Mesenchymal stem cell (in vitro differentiated cells and primary cell): Measurements from ENCODE around the gene DHRS1.
A peak's percentile ranks its signal among the peaks of the same experiment; 100 is the strongest.

Experiments used
- DNase-seq: peaks from one replicate; pipeline ENCODE4 v3.0.0-alpha.2; 2013
- H2AFZ ChIP-seq: one replicate; pipeline ENCODE4 v1.6.1; 2013; ENCODE audit warnings: low read depth, mild to moderate bottlenecking, control low read depth, inconsistent platforms, low read length, moderate library complexity
- H2AK5ac ChIP-seq: 2 replicates; pipeline ENCODE4 v1.6.1; 2013; ENCODE audit warnings: low read length, moderate library complexity, mild to moderate bottlenecking, inconsistent platforms; ENCODE audit not compliant: severe bottlenecking
- H2BK120ac ChIP-seq: one replicate; pipeline ENCODE4 v1.6.1; 2013; ENCODE audit warnings: low read depth, mild to moderate bottlenecking, inconsistent platforms, low read length, moderate library complexity
- H2BK12ac ChIP-seq, 2 experiments: one replicate each; pipeline ENCODE4 v1.6.1; 2013; ENCODE audit warnings: inconsistent platforms in 2 of 2, low read length in 2 of 2, mild to moderate bottlenecking in 2 of 2, moderate library complexity in 2 of 2, control low read depth in 1 of 2
- H2BK15ac ChIP-seq: one replicate; pipeline ENCODE4 v1.6.1; 2013; ENCODE audit warnings: mild to moderate bottlenecking, low read depth, inconsistent platforms; ENCODE audit not compliant: poor library complexity, severe bottlenecking
- H2BK5ac ChIP-seq: 2 replicates; pipeline ENCODE4 v1.6.1; 2013; ENCODE audit warnings: low read depth, mild to moderate bottlenecking, low read length, control low read depth, inconsistent platforms; ENCODE audit not compliant: poor library complexity, severe bottlenecking
- H3K14ac ChIP-seq, 2 experiments: one replicate each; pipeline ENCODE4 v1.6.1; 2013; ENCODE audit warnings: inconsistent platforms in 2 of 2, low read length in 2 of 2, control low read depth in 1 of 2, mild to moderate bottlenecking in 1 of 2, moderate library complexity in 1 of 2
- H3K18ac ChIP-seq, 2 experiments: one replicate each; pipeline ENCODE4 v1.6.1; 2013; ENCODE audit warnings: inconsistent platforms in 2 of 2, low read length in 2 of 2, control low read depth in 1 of 2, low read depth in 1 of 2, mild to moderate bottlenecking in 1 of 2
- H3K23ac ChIP-seq, 2 experiments: one replicate each; pipeline ENCODE4 v1.6.1; 2013; ENCODE audit warnings: inconsistent platforms in 2 of 2, low read length in 2 of 2, mild to moderate bottlenecking in 2 of 2, moderate library complexity in 2 of 2, control low read depth in 1 of 2
- H3K27ac ChIP-seq: 2 replicates; pipeline ENCODE4 v1.5.1; 2013; ENCODE audit warnings: mild to moderate bottlenecking, moderate library complexity, low read length, control low read depth, inconsistent platforms; ENCODE audit not compliant: poor library complexity, severe bottlenecking
- H3K27me3 ChIP-seq, 2 experiments: 2 replicates each; pipeline versions ENCODE4 v1.6.1 to v1.7.0; 2013; ENCODE audit warnings: low read length in 2 of 2, mild to moderate bottlenecking in 2 of 2, moderate library complexity in 2 of 2, control low read depth in 1 of 2, inconsistent platforms in 1 of 2; ENCODE audit not compliant: control insufficient read depth in 1 of 2, insufficient read depth in 1 of 2
- H3K36me3 ChIP-seq, 2 experiments: 2 replicates each; pipeline versions ENCODE4 v1.6.1 to v1.7.0; 2013; ENCODE audit warnings: low read length in 2 of 2, control low read depth in 1 of 2, inconsistent platforms in 1 of 2, low read depth in 1 of 2, mild to moderate bottlenecking in 1 of 2; ENCODE audit not compliant: insufficient read depth in 2 of 2, control insufficient read depth in 1 of 2
- H3K4ac ChIP-seq, 2 experiments: one replicate each; pipeline ENCODE4 v1.6.1; 2013; ENCODE audit warnings: inconsistent platforms in 2 of 2, low read length in 2 of 2, mild to moderate bottlenecking in 2 of 2, moderate library complexity in 2 of 2, control low read depth in 1 of 2, low read depth in 1 of 2
- H3K4me1 ChIP-seq: 2 replicates; pipeline ENCODE4 v1.6.1; 2013; ENCODE audit warnings: low read depth, low read length, control low read depth; ENCODE audit not compliant: control insufficient read depth, insufficient read depth
- H3K4me2 ChIP-seq: 2 replicates; pipeline ENCODE4 v1.6.1; 2013; ENCODE audit warnings: low read length, mild to moderate bottlenecking, inconsistent platforms; ENCODE audit not compliant: poor library complexity, severe bottlenecking
- H3K4me3 ChIP-seq, 2 experiments: 2 replicates each; pipeline versions ENCODE4 v1.5.1 to v1.7.0; 2013; ENCODE audit warnings: low read length in 2 of 2, mild to moderate bottlenecking in 2 of 2, control low read depth in 1 of 2, low read depth in 1 of 2; ENCODE audit not compliant: insufficient read depth in 1 of 2
- H3K79me1 ChIP-seq: replicated peaks from 2 replicates; pipeline ENCODE4 v1.6.1; 2013; ENCODE audit warnings: mild to moderate bottlenecking, control low read depth, low read length, inconsistent platforms; ENCODE audit not compliant: poor library complexity, severe bottlenecking
- H3K9ac ChIP-seq: 2 replicates; pipeline ENCODE4 v1.7.0; 2013; ENCODE audit warnings: mild to moderate bottlenecking, low read length, moderate library complexity
- H3K9me3 ChIP-seq: 2 replicates; pipeline ENCODE4 v1.7.0; 2013; ENCODE audit warnings: mild to moderate bottlenecking, low read length; ENCODE audit not compliant: control insufficient read depth
- H4K8ac ChIP-seq: one replicate; pipeline ENCODE4 v1.6.1; 2013; ENCODE audit warnings: inconsistent platforms, mild to moderate bottlenecking, low read length, moderate library complexity
- H4K91ac ChIP-seq: one replicate; pipeline ENCODE4 v1.6.1; 2013; ENCODE audit warnings: mild to moderate bottlenecking, low read length, inconsistent platforms
- WGBS: methylation state at CpG from one replicate; pipeline ENCODE4 v1.1.7; 2013; ENCODE audit warnings: mixed read lengths; 5-methylcytosine and 5-hydroxymethylcytosine counted together

Gene DHRS1

DNA sequence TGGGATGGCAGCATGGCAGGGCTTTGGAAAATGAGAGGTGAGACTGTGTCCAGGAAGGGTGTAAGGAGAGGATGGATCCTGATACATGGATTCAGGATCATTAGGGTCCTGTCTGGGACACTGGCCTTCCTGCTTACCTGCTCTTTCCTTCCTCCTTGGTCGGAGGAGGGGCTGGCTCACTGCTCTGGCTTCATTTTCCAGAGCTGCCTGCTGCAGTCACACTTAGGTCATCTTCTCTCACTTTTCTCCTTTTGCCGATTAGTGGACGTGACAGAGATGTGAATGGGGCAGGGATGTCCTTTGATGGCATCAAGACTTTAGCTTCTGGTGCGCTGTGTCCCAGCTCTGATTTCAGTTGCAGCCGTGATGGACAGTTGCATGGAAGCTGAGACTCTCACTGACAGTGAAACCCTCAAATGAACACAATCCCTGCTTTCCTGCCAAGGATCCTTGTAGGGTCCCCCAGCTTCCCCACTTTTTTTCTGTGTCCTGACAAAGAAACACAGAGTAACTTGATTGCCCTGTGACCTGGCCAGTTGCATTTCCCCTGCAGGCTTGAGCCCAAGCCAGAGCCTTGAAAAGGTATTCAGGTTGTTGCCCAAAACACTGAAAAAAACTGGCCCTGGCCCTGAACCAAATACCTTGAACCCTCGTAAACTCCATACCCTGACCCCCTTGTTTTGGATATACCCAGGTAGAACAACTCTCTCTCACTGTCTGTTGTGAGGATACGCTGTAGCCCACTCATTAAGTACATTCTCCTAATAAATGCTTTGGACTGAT lies 9.0 kb upstream of the DHRS1 start:
- no peak overlapping the region for H3K4ac ChIP-seq

DNA sequence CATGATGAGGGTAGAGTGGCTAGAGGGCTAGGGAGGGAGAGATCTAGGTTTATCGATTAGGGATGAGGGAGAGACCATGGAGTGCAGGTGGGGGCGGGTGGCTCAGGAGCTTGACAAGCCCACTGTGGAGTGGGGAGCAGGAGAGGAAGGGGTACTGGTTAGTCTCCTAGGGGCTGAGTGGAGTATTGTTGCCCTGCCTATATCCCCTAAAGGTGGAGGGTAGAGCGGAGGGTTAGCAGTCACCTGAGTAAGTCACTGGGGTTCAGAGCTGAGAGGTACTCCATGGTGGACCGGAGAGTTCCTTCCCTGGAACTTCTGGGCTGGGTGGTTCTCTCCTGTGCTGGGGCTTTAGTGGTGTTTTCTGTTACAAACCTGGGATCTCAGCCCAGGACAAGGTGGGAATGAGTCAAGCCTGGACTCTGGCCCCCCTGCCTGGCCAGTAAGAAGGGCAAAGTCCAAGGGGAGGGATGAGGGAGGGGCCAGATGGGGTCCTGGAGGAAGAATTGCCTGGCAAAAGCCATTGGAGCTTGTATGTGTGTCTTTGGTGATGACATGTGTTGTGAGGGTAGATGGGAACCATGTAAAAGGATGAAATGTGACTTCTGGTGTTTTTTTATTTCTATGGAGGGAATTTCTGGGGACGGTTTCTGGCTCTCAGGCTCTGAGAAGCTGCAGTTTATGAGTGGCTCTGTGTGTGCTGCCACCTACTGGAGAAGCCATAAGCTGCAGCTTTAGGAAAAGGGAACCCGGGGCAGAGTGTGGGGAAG lies 8.2 kb upstream of the DHRS1 start, which contains the start of gene CIDEB:
Gene CIDEB, minus strand, starts transcription at position 403 of the 767 bp plus-strand sequence. Its CDS starts 119 bp downstream, at position 284.
- H2BK120ac ChIP-seq = no peak within 1 kb of the TSS
- no peak within 1 kb of the TSS for H3K9ac ChIP-seq
- H3K36me3 ChIP-seq = peaks cover 57 to 68% of the 10 kb centered on the region in 2 experiments
- no peak within 1 kb of the TSS for H3K4me2 ChIP-seq
- no peak within 1 kb of the TSS for H4K8ac ChIP-seq
- H3K27me3 ChIP-seq = no peaks in the 10 kb centered on the region
- H3K4me1 ChIP-seq = peaks cover 10% of the 10 kb centered on the region
- no peak within 1 kb of the TSS for H3K4me3 ChIP-seq
- H3K14ac ChIP-seq = no peak within 1 kb of the TSS
- 64% methylated on average over 6 of the region's 6 CpGs for WGBS
- no peak within 1 kb of the TSS for H2BK15ac ChIP-seq
- H3K9me3 ChIP-seq = no peaks in the 10 kb centered on the region
- H2AFZ ChIP-seq = no peak within 1 kb of the TSS
- H3K79me1 ChIP-seq = peaks cover 14% of the 10 kb centered on the region
- H2BK5ac ChIP-seq = no peak within 1 kb of the TSS
- H2AK5ac ChIP-seq = no peak within 1 kb of the TSS
- no peak within 1 kb of the TSS for H3K4ac ChIP-seq
- no peak within 1 kb of the TSS for H3K27ac ChIP-seq
- DNase-seq = peak; percentile 71
- H3K23ac ChIP-seq = no peak within 1 kb of the TSS
- no peak within 1 kb of the TSS for H3K18ac ChIP-seq
- no peak within 1 kb of the TSS for H2BK12ac ChIP-seq
- no peak within 1 kb of the TSS for H4K91ac ChIP-seq

More for the DNA sequence above, 9.0 kb upstream of the DHRS1 start:
- H3K4me1 ChIP-seq = peaks cover 10% of the 10 kb centered on the region
- H3K9ac ChIP-seq = no peak overlapping the region
- H4K8ac ChIP-seq = no peak overlapping the region
- no peak overlapping the region for H2BK15ac ChIP-seq
- H3K9me3 ChIP-seq = no peaks in the 10 kb centered on the region
- DNase-seq = no peak
- H3K4me3 ChIP-seq = no peak overlapping the region
- 79% methylated on average over 7 of the region's 7 CpGs for whole genome bisulfite sequencing
- H4K91ac ChIP-seq = no peak overlapping the region
- H2BK12ac ChIP-seq = no peak overlapping the region
- no peak overlapping the region for H2BK5ac ChIP-seq
- no peak overlapping the region for H2AK5ac ChIP-seq
- H3K14ac ChIP-seq = no peak overlapping the region
- H2AFZ ChIP-seq = no peak overlapping the region
- peaks cover 12% of the 10 kb centered on the region for H3K79me1 ChIP-seq
- no peak overlapping the region for H2BK120ac ChIP-seq
- no peak overlapping the region for H3K4me2 ChIP-seq
- H3K27me3 ChIP-seq = no peaks in the 10 kb centered on the region
- H3K18ac ChIP-seq = no peak overlapping the region
- no peak overlapping the region for H3K27ac ChIP-seq
- H3K23ac ChIP-seq = no peak overlapping the region
- peaks cover 50 to 64% of the 10 kb centered on the region in 2 experiments for H3K36me3 ChIP-seq

DNA sequence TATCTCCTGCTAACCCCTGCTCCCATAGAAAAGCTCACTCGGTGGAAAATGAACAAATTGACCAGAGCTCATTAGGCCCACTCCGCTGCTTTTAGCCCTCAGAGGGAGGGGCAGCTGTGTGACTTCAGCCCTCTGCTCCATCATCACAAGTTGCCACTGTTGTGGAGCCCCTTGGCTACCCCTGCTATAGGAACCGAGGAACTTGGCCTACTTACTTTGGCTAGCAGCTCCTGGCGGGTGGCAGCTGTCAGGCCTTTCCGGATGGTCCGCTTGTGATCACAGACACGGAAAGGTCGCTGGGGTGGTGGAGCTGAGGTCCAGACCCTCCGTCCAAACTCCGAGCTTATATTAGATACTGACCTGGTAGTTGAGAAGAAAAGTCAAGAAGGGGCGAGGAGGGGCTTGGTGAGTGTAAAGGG lies 7.6 kb upstream of the DHRS1 start:
- Histone ChIP-seq H3K9me3 (no peaks in the 10 kb centered on the region), H3K27ac (no peak overlapping the region), H3K4me2 (no peak overlapping the region), H3K9ac (no peak overlapping the region), H2BK120ac (no peak overlapping the region), H3K14ac (no peak overlapping the region), H3K18ac (no peak overlapping the region), H2BK12ac (no peak overlapping the region), H3K23ac (no peak overlapping the region), H4K8ac (no peak overlapping the region), H2BK5ac (no peak overlapping the region), H4K91ac (no peak overlapping the region), H2AFZ (no peak overlapping the region), H3K4me3 (no peak overlapping the region), H3K4me1 (peaks cover 10% of the 10 kb centered on the region), H3K4ac (no peak overlapping the region), H3K79me1 (peaks cover 20% of the 10 kb centered on the region), H2AK5ac (no peak overlapping the region), H3K27me3 (no peaks in the 10 kb centered on the region), H2BK15ac (no peak overlapping the region), H3K36me3 (peaks cover 63 to 74% of the 10 kb centered on the region in 2 experiments)
- WGBS = 85% methylated on average over 11 of the region's 11 CpGs
- no peak for DNase-seq

DNA sequence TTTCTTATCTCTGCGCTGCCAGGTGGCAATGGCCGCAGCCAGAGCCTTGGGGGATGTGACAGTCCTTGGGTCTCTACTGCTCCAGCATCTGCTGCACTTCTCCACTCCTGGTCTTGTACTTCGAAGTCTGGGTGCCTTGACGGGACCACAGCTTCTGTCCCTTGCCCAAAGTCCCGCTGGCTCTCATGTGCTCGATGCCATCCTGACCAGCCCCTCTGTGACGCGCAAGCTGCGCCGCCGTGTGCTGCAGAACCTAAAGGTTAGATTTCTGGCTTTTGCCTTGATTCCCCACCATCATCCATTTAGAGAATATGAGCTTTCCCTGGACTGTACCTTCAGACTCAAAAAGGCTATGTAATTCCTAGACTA lies 4.4 kb upstream of the DHRS1 start:
- no peak overlapping the region for H2BK5ac ChIP-seq
- DNase-seq = no peak
- no peak overlapping the region for H3K23ac ChIP-seq
- no peak overlapping the region for H3K9ac ChIP-seq
- peaks cover 42% of the 10 kb centered on the region for H3K79me1 ChIP-seq
- no peak overlapping the region for H3K4ac ChIP-seq
- no peaks in the 10 kb centered on the region for H3K9me3 ChIP-seq
- no peak overlapping the region for H4K8ac ChIP-seq
- H3K4me1 ChIP-seq = peaks cover 15% of the 10 kb centered on the region
- no peaks in the 10 kb centered on the region for H3K27me3 ChIP-seq
- H2AFZ ChIP-seq = no peak overlapping the region
- no peak overlapping the region for H3K14ac ChIP-seq
- H2BK12ac ChIP-seq = no peak overlapping the region
- peaks cover 57 to 71% of the 10 kb centered on the region in 2 experiments for H3K36me3 ChIP-seq
- H4K91ac ChIP-seq = no peak overlapping the region
- no peak overlapping the region for H2BK15ac ChIP-seq
- no peak overlapping the region for H3K18ac ChIP-seq
- 97% methylated on average over 11 of the region's 11 CpGs for whole genome bisulfite sequencing
- H3K27ac ChIP-seq = no peak overlapping the region
- no peak overlapping the region for H3K4me2 ChIP-seq
- H2AK5ac ChIP-seq = no peak overlapping the region
- no peak overlapping the region for H2BK120ac ChIP-seq
- H3K4me3 ChIP-seq = no peak overlapping the region
